Trophoblast cell (in vitro differentiated cells and primary cell): ENCODE data around the gene DVL1.

Experiments used
- DNase-seq, 2 donors: peaks; one replicate each; pipeline ENCODE4 v3.0.0-alpha.2; 2016
- H2AFZ ChIP-seq: 2 replicates; pipeline ENCODE4 v1.6.1; 2013; ENCODE audit warnings: low read length, moderate library complexity, mild to moderate bottlenecking; ENCODE audit not compliant: insufficient read depth, poor library complexity
- H2AK5ac ChIP-seq: 2 replicates; pipeline ENCODE4 v1.6.1; 2013; ENCODE audit warnings: mild to moderate bottlenecking, low read length
- H2BK120ac ChIP-seq: 2 replicates; pipeline ENCODE4 v1.6.1; 2013; ENCODE audit warnings: low read length, mild to moderate bottlenecking, moderate library complexity; ENCODE audit not compliant: insufficient read depth, poor library complexity
- H2BK12ac ChIP-seq: 2 replicates; pipeline ENCODE4 v1.6.1; 2013; ENCODE audit warnings: mild to moderate bottlenecking, low read length, moderate library complexity
- H2BK5ac ChIP-seq: 2 replicates; pipeline ENCODE4 v1.6.1; 2013; ENCODE audit warnings: low read length, low read depth, moderate library complexity, mild to moderate bottlenecking; ENCODE audit not compliant: poor library complexity
- H3K14ac ChIP-seq: 2 replicates; pipeline ENCODE4 v1.6.1; 2013; ENCODE audit warnings: mild to moderate bottlenecking, low read length
- H3K18ac ChIP-seq: 2 replicates; pipeline ENCODE4 v1.6.1; 2013; ENCODE audit warnings: mild to moderate bottlenecking, low read length
- H3K23ac ChIP-seq: 2 replicates; pipeline ENCODE4 v1.6.1; 2013; ENCODE audit warnings: low read length
- H3K27ac ChIP-seq: 2 replicates; pipeline ENCODE4 v1.5.1; 2013; ENCODE audit warnings: low read depth, mild to moderate bottlenecking, inconsistent platforms, low read length, moderate library complexity
- H3K27me3 ChIP-seq: 2 replicates; pipeline ENCODE4 v1.6.1; 2013; ENCODE audit warnings: inconsistent platforms, mild to moderate bottlenecking, low read length, moderate library complexity; ENCODE audit not compliant: insufficient read depth
- H3K36me3 ChIP-seq, 2 experiments: 1 replicate in 1 of 2; 2 replicates in 1 of 2; pipeline ENCODE4 v1.6.1; 2013; ENCODE audit warnings: low read length in 2 of 2, mild to moderate bottlenecking in 2 of 2, moderate library complexity in 1 of 2; ENCODE audit not compliant: insufficient read depth in 2 of 2, control insufficient read depth in 1 of 2
- H3K4ac ChIP-seq: 2 replicates; pipeline ENCODE4 v1.6.1; 2013; ENCODE audit warnings: low read depth, mild to moderate bottlenecking, low read length, moderate library complexity
- H3K4me1 ChIP-seq, 2 experiments: 1 replicate in 1 of 2; 2 replicates in 1 of 2; pipeline ENCODE4 v1.6.1; 2013; ENCODE audit warnings: low read length in 2 of 2, mild to moderate bottlenecking in 2 of 2, moderate library complexity in 1 of 2; ENCODE audit not compliant: insufficient read depth in 2 of 2, control insufficient read depth in 1 of 2
- H3K4me2 ChIP-seq: 2 replicates; pipeline ENCODE4 v1.6.1; 2013; ENCODE audit warnings: inconsistent platforms, mild to moderate bottlenecking, low read length, moderate library complexity
- H3K4me3 ChIP-seq: 2 replicates; pipeline ENCODE4 v1.5.1; 2013; ENCODE audit warnings: mild to moderate bottlenecking, low read depth, low read length, inconsistent platforms
- H3K79me1 ChIP-seq: one replicate; pipeline ENCODE4 v1.6.1; 2013; ENCODE audit warnings: low read length
- H3K79me2 ChIP-seq: 2 replicates; pipeline ENCODE4 v1.6.1; 2013; ENCODE audit warnings: low read length, mild to moderate bottlenecking; ENCODE audit not compliant: control insufficient read depth, insufficient read depth, poor library complexity
- H3K9ac ChIP-seq: 2 replicates; pipeline ENCODE4 v1.6.1; 2013; ENCODE audit warnings: mild to moderate bottlenecking, low read length
- H3K9me3 ChIP-seq: 2 replicates; pipeline ENCODE4 v1.6.1; 2013; ENCODE audit warnings: low read depth, mild to moderate bottlenecking, control low read depth, inconsistent platforms, low read length; ENCODE audit not compliant: insufficient read depth
- H4K12ac ChIP-seq: 2 replicates; pipeline ENCODE4 v1.6.1; 2013; ENCODE audit warnings: low read depth, mild to moderate bottlenecking, low read length, moderate library complexity
- H4K8ac ChIP-seq: 2 replicates; pipeline ENCODE4 v1.6.1; 2013; ENCODE audit warnings: low read depth, mild to moderate bottlenecking, low read length, moderate library complexity
- H4K91ac ChIP-seq: one replicate; pipeline ENCODE4 v1.6.1; 2013; ENCODE audit warnings: low read depth, mild to moderate bottlenecking, low read length, moderate library complexity
- WGBS: extraction: QIAGEN DNeasy Blood & Tissue Kit; methylation state at CpG from one replicate; pipeline ENCODE4 v1.1.7; 2013; ENCODE audit warnings: missing lambda C conversion rate; ENCODE audit not compliant: insufficient read length, insufficient coverage; ENCODE audit errors: extremely low coverage; 5-methylcytosine and 5-hydroxymethylcytosine counted together

The DVL1 gene

GRCh38 chr1:1359664-1360468 is 10.6 kb upstream of the DVL1 start:
- Histone ChIP-seq H3K27ac (peak overlapping the region; percentile 97), H3K36me3 (peaks cover under 1 to 2% of the 10 kb centered on the region in 2 experiments), H3K4ac (peak overlapping the region; percentile 59), H3K9me3 (no peaks in the 10 kb centered on the region), H3K27me3 (peaks cover under 1% of the 10 kb centered on the region), H3K23ac (no peak overlapping the region), H2AFZ (peak overlapping the region; percentile 14), H3K18ac (peak overlapping the region; percentile 86), H3K4me1 (peaks cover 30 to 37% of the 10 kb centered on the region in 2 experiments), H4K8ac (peak overlapping the region; percentile 88), H3K79me2 (peaks cover 24% of the 10 kb centered on the region), H3K14ac (peak overlapping the region; percentile 94), H4K91ac (peak overlapping the region; percentile 91), H3K79me1 (peaks cover 48% of the 10 kb centered on the region), H3K4me2 (peak overlapping the region; percentile 49), H2BK12ac (peak overlapping the region; percentile 95), H2BK5ac (peak overlapping the region; percentile 84), H3K9ac (peak overlapping the region; percentile 30), H3K4me3 (no peak overlapping the region), H4K12ac (peak overlapping the region; percentile 85), H2AK5ac (peak overlapping the region; percentile 77), H2BK120ac (peak overlapping the region; percentile 99)
- DNase-seq = peak in 1 of 2 donors; percentile 79
- no CpG with 5 or more reads among the region's 28 CpGs for WGBS

GRCh38 chr1:1359308-1359663 is 10.1 kb upstream of the DVL1 start:
- H3K79me2 ChIP-seq = peaks cover 24% of the 10 kb centered on the region
- H3K4me2 ChIP-seq = peak overlapping the region; percentile 49
- H3K23ac ChIP-seq = no peak overlapping the region
- peak overlapping the region; percentile 84 for H2BK5ac ChIP-seq
- no peak for DNase-seq
- peak overlapping the region; percentile 97 for H3K27ac ChIP-seq
- peak overlapping the region; percentile 85 for H3K4ac ChIP-seq
- H4K91ac ChIP-seq = peak overlapping the region; percentile 91
- H3K79me1 ChIP-seq = peaks cover 48% of the 10 kb centered on the region
- peak overlapping the region; percentile 86 for H3K18ac ChIP-seq
- peak overlapping the region; percentile 44 for H3K9ac ChIP-seq
- peak overlapping the region; percentile 85 for H2AK5ac ChIP-seq
- H3K4me3 ChIP-seq = no peak overlapping the region
- no CpG with 5 or more reads among the region's 6 CpGs for WGBS
- peak overlapping the region; percentile 94 for H3K14ac ChIP-seq
- peak overlapping the region; percentile 85 for H4K12ac ChIP-seq
- peaks cover 6% of the 10 kb centered on the region for H3K27me3 ChIP-seq
- peak overlapping the region; percentile 99 for H2BK120ac ChIP-seq
- H3K36me3 ChIP-seq = peaks cover 7 to 8% of the 10 kb centered on the region in 2 experiments
- no peaks in the 10 kb centered on the region for H3K9me3 ChIP-seq
- peaks cover 36 to 43% of the 10 kb centered on the region in 2 experiments for H3K4me1 ChIP-seq
- H2AFZ ChIP-seq = peak overlapping the region; percentile 14
- peak overlapping the region; percentile 88 for H4K8ac ChIP-seq
- H2BK12ac ChIP-seq = peak overlapping the region; percentile 95

GRCh38 chr1:1358433-1359271 is 9.4 kb upstream of the DVL1 start, which contains the start of gene MXRA8:
Gene MXRA8, minus strand, starts transcription at chr1:1358555. Its CDS starts 51 bp downstream, at chr1:1358504.
- Histone ChIP-seq H3K18ac (peak within 1 kb of the TSS; percentile 92), H3K4me1 (peaks cover 38 to 44% of the 10 kb centered on the region in 2 experiments), H2BK5ac (peak within 1 kb of the TSS; percentile 95), H4K12ac (peak within 1 kb of the TSS; percentile 85), H2AFZ (peak within 1 kb of the TSS; percentile 40), H3K14ac (peak within 1 kb of the TSS; percentile 94), H2BK12ac (peak within 1 kb of the TSS; percentile 95), H3K36me3 (peaks cover 13 to 14% of the 10 kb centered on the region in 2 experiments), H3K23ac (no peak within 1 kb of the TSS), H3K4me2 (peak within 1 kb of the TSS; percentile 61), H4K91ac (peak within 1 kb of the TSS; percentile 91), H3K9ac (peak within 1 kb of the TSS; percentile 69), H3K79me2 (peaks cover 24% of the 10 kb centered on the region), H4K8ac (peak within 1 kb of the TSS; percentile 88), H3K9me3 (no peaks in the 10 kb centered on the region), H3K4me3 (peak within 1 kb of the TSS; percentile 69), H2AK5ac (peak within 1 kb of the TSS; percentile 85), H3K79me1 (peaks cover 48% of the 10 kb centered on the region), H3K4ac (peak within 1 kb of the TSS; percentile 93), H3K27me3 (peaks cover 9% of the 10 kb centered on the region), H3K27ac (peak within 1 kb of the TSS; percentile 97), H2BK120ac (peak within 1 kb of the TSS; percentile 99)
- peak in 1 of 2 donors; percentile 62 for DNase-seq
- WGBS = no CpG with 5 or more reads among the region's 29 CpGs

DNA sequence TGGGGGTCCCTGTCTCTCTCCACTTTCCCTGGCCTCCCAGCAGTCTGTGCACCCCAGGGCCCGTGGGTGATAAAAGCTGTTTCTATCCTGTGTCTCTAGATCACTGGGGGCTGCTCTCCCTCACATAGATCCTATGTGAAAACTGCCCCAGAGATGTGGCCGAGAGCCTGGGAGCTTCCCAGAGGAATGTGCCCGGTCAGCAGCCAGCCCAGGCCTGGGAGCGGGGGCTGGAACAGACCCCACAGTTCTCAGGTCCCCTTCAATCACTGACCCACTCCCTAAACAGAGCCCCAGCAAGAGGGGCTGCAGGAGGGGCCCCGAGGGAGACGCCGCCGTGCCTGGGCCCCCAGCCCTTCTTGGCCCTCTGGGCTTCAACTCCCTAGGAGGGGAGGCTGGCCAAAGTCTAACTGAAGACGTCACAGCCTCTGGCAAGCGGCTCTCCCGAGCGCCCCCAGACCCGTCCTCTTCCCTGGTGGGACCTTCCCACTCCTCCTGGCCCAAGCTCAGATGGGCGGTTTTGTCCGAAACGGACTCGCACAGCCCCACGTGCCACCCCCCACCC is 8.7 kb upstream of the DVL1 start:
- H3K9ac ChIP-seq = peak overlapping the region; percentile 69
- H2AK5ac ChIP-seq = peak overlapping the region; percentile 59
- peaks cover 24% of the 10 kb centered on the region for H3K79me2 ChIP-seq
- H3K4me2 ChIP-seq = peak overlapping the region; percentile 61
- peak overlapping the region; percentile 85 for H3K14ac ChIP-seq
- DNase-seq = peak in 1 of 2 donors; percentile 33
- peak overlapping the region; percentile 95 for H2BK5ac ChIP-seq
- peak overlapping the region; percentile 69 for H3K4me3 ChIP-seq
- no CpG with 5 or more reads among the region's 18 CpGs for WGBS
- peak overlapping the region; percentile 70 for H4K12ac ChIP-seq
- peak overlapping the region; percentile 97 for H3K27ac ChIP-seq
- peaks cover 9% of the 10 kb centered on the region for H3K27me3 ChIP-seq
- H3K36me3 ChIP-seq = peaks cover 20 to 22% of the 10 kb centered on the region in 2 experiments
- peak overlapping the region; percentile 93 for H3K4ac ChIP-seq
- H4K91ac ChIP-seq = peak overlapping the region; percentile 91
- no peak overlapping the region for H2AFZ ChIP-seq
- H3K9me3 ChIP-seq = no peaks in the 10 kb centered on the region
- peak overlapping the region; percentile 99 for H2BK120ac ChIP-seq
- peak overlapping the region; percentile 21 for H4K8ac ChIP-seq
- no peak overlapping the region for H3K23ac ChIP-seq
- peaks cover 48% of the 10 kb centered on the region for H3K79me1 ChIP-seq
- peak overlapping the region; percentile 92 for H3K18ac ChIP-seq
- peak overlapping the region; percentile 37 for H2BK12ac ChIP-seq
- peaks cover 38 to 44% of the 10 kb centered on the region in 2 experiments for H3K4me1 ChIP-seq
